ENCODE results near the gene THBS3. TPM values are rescaled to one million over a fixed set of nuclear protein-coding genes. Genes with fewer than 3 reads are reported as not detected.

Gene THBS3
- total and polyA plus RNA-seq, 2 of the 13 experiments (the other 11 are each of a cell fraction or from before 2014, with no cell fraction given), result 0.86 to 3.6 TPM

GRCh38 chr1:155219592-155220031 lies 11.9 kb upstream of the THBS3 start:
- Histone ChIP-seq H3K36me3 (replicated peaks in 1 of 2; ENCODE audit: control insufficient read depth in 1 of 2, insufficient read depth in 2 of 2, low read length in 2 of 2) (no peaks in the 10 kb centered on the region), H3K9ac (ENCODE audit: insufficient read depth, low read depth, low read length) (no peak overlapping the region), H2AFZ (ENCODE audit: low read length) (no peak overlapping the region), H3K4me3 (replicated peaks in 1 of 3; ENCODE audit: insufficient read depth in 1 of 3, low read depth in 2 of 3, low read length in 3 of 3) (no peak overlapping the region), H4K20me1 (ENCODE audit: insufficient read depth, low read length) (no peaks in the 10 kb centered on the region), H3K9me3 (ENCODE audit: low read length) (no peaks in the 10 kb centered on the region), H3K27ac (ENCODE audit: extremely low read length, insufficient read depth, low read length) (no peak overlapping the region), H3K79me2 (ENCODE audit: insufficient read depth, low read length) (no peaks in the 10 kb centered on the region), H3K4me2 (ENCODE audit: low read depth, low read length) (no peak overlapping the region), H3K27me3 (ENCODE audit: control insufficient read depth in 1 of 2, insufficient read depth in 2 of 2, low read length in 2 of 2) (no peaks in the 10 kb centered on the region), H3K4me1 (ENCODE audit: insufficient read depth, low read length) (peaks cover 7% of the 10 kb centered on the region; the same call in 1 of the 2 replicates)
- DNase-seq (ENCODE audit: low spot score) (no peak), FAIRE-seq (no peak), ATAC-seq (no peak)
- in situ Hi-C loops (cut with HindIII; ENCODE audit: extremely low pct_ligation_motif_present, low pct_unique_long_range_greater_than_20kb) (no loop called here), intact Hi-C loops (cut with micrococcal nuclease; ENCODE audit: unreplicated experiment) (no loop called here)
- no TSS peak for BruUV-seq (replicated peaks)
- TF ChIP-seq PHF5A (CRISPR knock-in tag; IDR thresholded peaks at IDR 0.05; ENCODE audit: low read depth, unreplicated experiment) (no peak), YY1 (IDR thresholded peaks at IDR 0.05; ENCODE audit: insufficient read depth, insufficient replicate concordance, low read depth, low read length) (peak; percentile 79), NFRKB (IDR thresholded peaks at IDR 0.05) (no peak), PATZ1 (CRISPR knock-in tag; IDR thresholded peaks at IDR 0.05) (no peak), KLF9 (CRISPR knock-in tag; IDR thresholded peaks at IDR 0.05; ENCODE audit: low read depth) (no peak), RAD21 (CRISPR knock-in tag; IDR thresholded peaks at IDR 0.05) (no peak), ZNF251 (CRISPR knock-in tag; IDR thresholded peaks at IDR 0.05) (no peak)
- TF ChIP-seq, protein P1, sequence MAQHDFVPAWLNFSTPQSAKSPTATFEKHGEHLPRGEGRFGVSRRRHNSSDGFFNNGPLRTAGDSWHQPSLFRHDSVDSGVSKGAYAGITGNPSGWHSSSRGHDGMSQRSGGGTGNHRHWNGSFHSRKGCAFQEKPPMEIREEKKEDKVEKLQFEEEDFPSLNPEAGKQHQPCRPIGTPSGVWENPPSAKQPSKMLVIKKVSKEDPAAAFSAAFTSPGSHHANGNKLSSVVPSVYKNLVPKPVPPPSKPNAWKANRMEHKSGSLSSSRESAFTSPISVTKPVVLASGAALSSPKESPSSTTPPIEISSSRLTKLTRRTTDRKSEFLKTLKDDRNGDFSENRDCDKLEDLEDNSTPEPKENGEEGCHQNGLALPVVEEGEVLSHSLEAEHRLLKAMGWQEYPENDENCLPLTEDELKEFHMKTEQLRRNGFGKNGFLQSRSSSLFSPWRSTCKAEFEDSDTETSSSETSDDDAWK (CRISPR knock-in tag; IDR thresholded peaks at IDR 0.05), result no peak
- WGBS (ENCODE audit: low lambda C conversion rate), result no CpG with 5 or more reads among the region's 1 CpG
- ChIA-PET CTCF (ENCODE audit: low intra/inter-chr PET ratio, low total read pairs) (no interaction called here), POLR2A (no interaction called here)
